H1 (cell line): ENCODE results near the gene KLHL36. TPM values are rescaled to one million over a fixed set of nuclear protein-coding genes. Genes with fewer than 3 reads are reported as not detected.

Source experiments
- E2F6 ChIP-seq: IDR thresholded peaks from 2 replicates; pipeline ENCODE4 v1.6.1; 2012; ENCODE audit warnings: inconsistent platforms
- GABPA ChIP-seq: IDR thresholded peaks from 2 replicates; pipeline ENCODE4 v1.6.1; 2011; ENCODE audit warnings: mild to moderate bottlenecking, low read length, moderate library complexity, borderline replicate concordance; ENCODE audit not compliant: insufficient read depth
- polyA plus RNA-seq, 7 experiments: library from polyadenylated mRNA; depleted of rRNA in 3 of 7; stranded (reverse) in 5 of 7; unstranded in 2 of 7; fragments of >200 nt in 5 of 7; fragments of 200-250 nt in 2 of 7; gene quantifications; 1 replicate in 5 of 7; 2 replicates in 1 of 7; 4 replicates in 1 of 7; pipeline versions ENCODE4 v1.2.1 to v1.2.3, GENCODE V29; 2011 to 2013; ENCODE audit warnings: missing spikeins in 2 of 7, mixed read lengths in 2 of 7
- total RNA-seq: library from RNA; stranded (reverse); fragmentation: NEBNext Ultra II Directional; extraction: Animal tissue kit (Norgen Biotek cat#: 25700); gene quantifications from 2 replicates; pipeline ENCODE4 v1.2.1, GENCODE V29; 2021

The KLHL36 gene
- total and polyA plus RNA-seq, 2 of the 8 experiments (the other 6 are each of a cell fraction or from before 2014, with no cell fraction given) = 22.9 to 33.6 TPM

- no peak for TF ChIP-seq GABPA
- TF ChIP-seq E2F6 = no peak
These were observed 4.6 kb upstream of the KLHL36 start (continued) for GRCh38 chr16:84643674-84644073.
